ENCODE data around the gene SPATA17.
"Not testable (repeated sequence)": the region's sequence is repeated elsewhere in the genome, so short reads cannot be mapped to it uniquely, and the experiment has no call there.

Gene SPATA17

GRCh38 chr1:217681806-217682205 lies 50.7 kb downstream of the SPATA17 start:
- no peak for DNase-seq (ENCODE audit: low spot score)

GRCh38 chr1:217687511-217687910 lies 56.4 kb downstream of the SPATA17 start:
- DNase-seq (ENCODE audit: low spot score), result no peak

GRCh38 chr1:217696140-217696539 lies 65.0 kb downstream of the SPATA17 start:
- not testable (repeated sequence) for DNase-seq (ENCODE audit: low spot score)

- no peak for DNase-seq (ENCODE audit: low spot score)
Measured at GRCh38 chr1:217703326-217703725, 72.2 kb downstream of the SPATA17 start.

DNA sequence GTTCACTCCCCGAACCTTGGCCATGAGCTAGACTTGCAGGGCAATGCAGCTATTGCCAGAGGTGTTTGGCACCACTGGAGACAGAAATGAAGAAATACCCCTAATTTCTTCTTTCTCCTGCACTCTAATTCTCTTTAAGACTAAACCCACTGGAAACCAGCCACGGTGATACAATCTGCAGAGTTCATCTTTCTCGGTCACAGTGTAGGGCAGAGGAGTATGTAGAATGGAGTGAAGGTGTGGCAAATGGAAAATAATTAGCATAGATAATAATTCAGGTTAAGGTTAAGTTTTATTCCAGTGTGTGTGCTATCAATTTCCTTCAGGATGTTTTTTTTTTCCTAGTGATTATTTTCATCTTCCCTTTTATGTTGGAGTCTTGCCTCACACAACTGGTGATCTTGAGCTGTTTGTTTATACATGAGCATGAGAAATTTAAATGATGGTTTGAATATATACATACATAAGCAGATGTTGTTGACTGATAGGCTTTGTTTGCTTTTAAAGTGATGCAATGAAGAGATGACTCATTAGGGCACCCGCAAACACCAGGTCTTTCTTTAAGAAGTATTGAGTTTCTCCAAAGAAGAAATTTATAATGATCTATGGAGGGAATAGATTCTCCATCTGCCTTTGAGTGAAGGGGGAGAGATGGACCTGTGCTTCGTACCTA lies 81.9 kb downstream of the SPATA17 start:
- no peak for DNase-seq (ENCODE audit: low spot score)

DNA sequence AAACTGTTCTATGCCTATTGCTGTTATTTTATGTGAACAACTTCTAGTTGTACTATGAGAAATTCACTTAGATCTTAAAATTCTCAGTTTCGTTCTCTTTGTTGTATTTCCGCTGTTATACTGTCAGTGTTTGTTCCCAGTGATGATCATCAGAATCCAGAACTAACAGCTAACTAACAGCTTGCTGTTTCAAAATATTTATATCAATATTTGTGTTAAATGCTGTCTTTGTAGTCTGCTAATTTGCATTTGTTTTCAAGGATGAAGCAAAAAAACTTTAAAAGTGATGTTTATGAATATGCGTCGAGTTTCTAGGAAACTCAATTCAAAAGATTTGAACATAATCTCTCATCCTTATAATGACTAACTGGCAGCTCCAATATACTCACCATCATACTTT lies 84.5 kb downstream of the SPATA17 start:
- DNase-seq (ENCODE audit: low spot score), result no peak

GRCh38 chr1:217717959-217718358 lies 86.8 kb downstream of the SPATA17 start:
- DNase-seq (ENCODE audit: low spot score), result no peak

DNA sequence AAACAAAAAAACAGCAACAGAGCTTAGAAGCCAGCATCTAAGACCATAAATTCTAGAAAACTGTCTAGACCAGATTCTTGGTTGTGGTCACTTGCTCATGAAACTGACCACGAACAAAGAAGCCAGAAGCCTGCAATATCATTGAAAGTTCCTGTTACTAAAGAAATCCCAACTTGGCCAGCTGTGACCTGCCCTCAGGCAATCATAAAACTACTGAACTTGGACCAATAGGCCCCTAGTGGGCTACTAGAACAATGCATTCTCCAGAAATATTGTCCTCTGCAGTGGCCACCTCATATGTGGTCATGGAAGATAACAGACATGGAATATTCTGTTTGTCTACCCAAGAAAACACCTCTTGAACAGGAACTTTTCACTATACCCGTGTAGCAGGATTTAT lies 87.7 kb downstream of the SPATA17 start:
- DNase-seq (ENCODE audit: low spot score), result peak; percentile 55

- DNase-seq (ENCODE audit: low spot score), result no peak
Measured at GRCh38 chr1:217721692-217722091, 90.5 kb downstream of the SPATA17 start.

DNA sequence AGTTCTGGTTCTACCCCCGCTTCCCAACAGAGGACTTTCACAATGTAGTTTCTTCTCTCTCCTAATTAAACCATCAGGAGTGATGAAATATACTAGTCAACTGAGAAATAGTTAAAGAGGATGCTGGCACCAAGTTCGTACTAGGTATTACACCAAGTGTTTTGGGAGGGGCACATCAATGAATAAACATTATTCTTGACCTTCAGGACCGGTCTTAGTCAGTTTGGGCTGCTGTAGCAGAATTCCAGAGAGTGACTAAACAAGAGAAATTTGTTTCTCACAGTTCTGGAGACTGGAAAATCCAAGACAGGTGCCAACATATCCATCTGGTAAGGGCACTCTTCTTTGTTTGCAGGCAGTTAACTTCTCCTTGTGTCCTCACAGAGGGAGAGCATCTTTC lies 103.8 kb downstream of the SPATA17 start:
- DNase-seq (ENCODE audit: low spot score), result no peak

DNA sequence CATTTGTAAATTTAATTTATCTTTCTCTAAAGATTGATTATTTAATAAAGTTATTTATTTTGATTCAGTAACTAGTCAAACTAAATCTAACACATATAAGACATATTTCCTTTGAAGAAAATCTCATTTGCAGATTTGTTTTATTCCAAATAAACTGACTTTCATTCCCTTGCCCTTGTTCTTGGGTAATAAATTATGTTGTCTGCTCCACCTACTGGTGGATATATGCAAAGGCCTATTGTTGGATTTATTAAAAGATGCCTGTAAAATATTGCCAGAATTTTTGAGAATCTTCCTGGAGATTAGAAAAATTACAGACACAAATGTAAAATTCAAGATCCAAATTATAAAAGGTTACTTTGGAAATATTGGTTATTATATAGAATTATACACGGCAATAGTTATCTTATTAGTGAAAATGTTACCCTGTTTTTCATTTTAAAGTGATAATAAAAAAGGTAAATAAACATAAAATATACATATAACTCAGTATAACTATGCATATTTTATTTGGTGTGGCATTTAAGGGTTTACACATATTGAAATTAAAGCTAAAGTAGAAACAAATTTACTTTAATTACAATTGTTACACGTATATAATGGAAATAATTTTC lies 116.1 kb downstream of the SPATA17 start:
- DNase-seq (ENCODE audit: low spot score), result peak; percentile 10

- no peak for DNase-seq (ENCODE audit: low spot score)
Measured at GRCh38 chr1:217769768-217770167, 138.6 kb downstream of the SPATA17 start.

GRCh38 chr1:217770918-217771317 lies 139.8 kb downstream of the SPATA17 start:
- no peak for DNase-seq (ENCODE audit: low spot score)

GRCh38 chr1:217776693-217777092 lies 145.5 kb downstream of the SPATA17 start:
- no peak for DNase-seq (ENCODE audit: low spot score)

- DNase-seq (ENCODE audit: low spot score), result no peak
Measured at GRCh38 chr1:217781056-217781455, 149.9 kb downstream of the SPATA17 start.

GRCh38 chr1:217791091-217791490 lies 159.9 kb downstream of the SPATA17 start:
- no peak for DNase-seq (ENCODE audit: low spot score)

DNA sequence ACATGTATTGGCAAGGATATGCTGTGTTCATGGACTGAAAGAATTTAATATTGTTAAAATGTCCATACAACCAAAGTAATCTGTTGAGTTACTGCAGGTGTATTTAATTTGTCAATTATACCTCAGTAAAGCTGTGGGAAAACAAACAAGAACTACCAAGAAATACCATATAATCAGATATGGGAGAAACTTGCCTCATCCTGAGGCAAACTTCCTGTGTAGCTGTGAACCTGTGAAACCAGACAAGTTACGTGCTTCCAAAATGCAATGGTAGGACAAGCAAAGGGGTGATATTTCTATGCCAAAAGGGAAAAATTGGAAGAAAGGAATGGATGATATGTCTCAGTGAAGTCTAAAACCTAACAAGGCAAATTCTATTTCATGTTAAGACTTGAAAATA lies 174.6 kb downstream of the SPATA17 start:
- no peak for DNase-seq (ENCODE audit: low spot score)

DNA sequence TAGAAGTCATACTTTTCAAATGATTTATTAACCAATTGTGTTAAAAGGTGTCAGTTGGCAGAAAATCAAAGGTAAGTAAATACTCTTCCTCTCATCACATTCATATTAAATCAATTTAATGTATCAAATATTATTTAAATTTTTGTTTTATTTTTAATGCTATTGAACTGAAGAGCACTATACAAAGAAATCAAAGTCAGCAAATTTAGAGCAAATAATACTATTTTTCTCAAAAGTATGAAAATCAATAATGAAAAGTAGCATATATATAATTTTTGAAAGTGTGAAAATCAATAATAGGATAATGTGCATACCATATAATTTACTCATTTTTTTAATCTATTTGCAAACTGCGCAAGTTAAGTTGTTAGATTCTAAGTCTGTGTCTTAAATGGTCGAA lies 181.0 kb downstream of the SPATA17 start:
- no peak for DNase-seq (ENCODE audit: low spot score)

DNA sequence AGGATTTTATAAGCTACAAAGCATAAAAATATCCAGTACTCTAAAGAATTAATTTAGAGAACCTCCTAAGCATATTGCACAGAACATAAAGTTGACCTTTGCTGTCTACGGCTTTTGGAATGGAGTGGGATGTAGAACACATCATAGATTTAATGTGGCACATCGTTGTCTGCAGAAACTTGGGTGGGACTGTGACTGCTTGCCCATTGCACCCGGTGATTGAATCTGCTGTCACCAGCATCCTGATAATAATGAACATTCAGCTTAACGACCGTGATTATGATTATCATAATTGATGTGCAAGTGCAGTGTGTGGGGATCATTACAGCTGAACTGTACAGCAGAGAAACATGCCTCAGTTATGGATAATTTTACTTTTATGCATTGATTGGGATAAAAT lies 181.9 kb downstream of the SPATA17 start:
- DNase-seq (ENCODE audit: low spot score), result no peak

DNA sequence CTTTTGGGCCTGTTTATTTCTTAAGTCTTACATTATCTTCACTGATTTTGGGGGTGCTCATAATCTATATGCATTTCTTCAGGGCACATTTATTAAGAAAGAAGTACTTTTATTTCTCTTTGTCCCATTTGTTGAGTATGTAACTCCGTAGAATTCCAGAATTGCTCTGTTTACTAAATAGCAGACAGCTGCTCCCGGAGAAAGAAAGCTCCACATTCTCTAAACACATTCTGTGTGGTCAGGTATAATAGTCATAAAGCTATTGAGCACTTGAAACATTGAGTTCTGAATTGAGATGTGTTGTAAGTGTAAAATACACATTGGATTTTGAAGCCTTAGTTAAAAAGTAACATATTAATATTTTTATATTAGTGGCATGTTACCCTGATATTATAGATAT lies 206.5 kb downstream of the SPATA17 start:
- DNase-seq (ENCODE audit: low spot score), result no peak

DNA sequence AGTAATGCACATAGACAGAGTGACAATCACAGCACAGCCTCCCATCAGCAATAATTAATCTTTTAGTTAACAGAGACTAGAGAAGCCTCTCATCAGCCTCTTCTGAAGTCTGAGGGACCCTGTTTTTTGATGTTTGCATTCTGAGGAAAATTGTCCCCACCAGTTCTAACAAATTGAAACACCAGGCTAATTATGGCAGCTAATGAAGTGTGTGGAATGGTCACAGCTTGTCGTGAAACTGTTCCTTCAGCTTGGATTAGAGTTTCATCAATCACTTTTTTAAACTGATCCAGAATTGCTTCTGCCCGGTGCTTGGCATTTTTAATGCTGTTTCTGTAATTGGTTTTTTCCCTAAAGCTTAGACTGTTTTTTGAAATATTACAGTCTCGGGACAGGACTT lies 208.0 kb downstream of the SPATA17 start:
- DNase-seq (ENCODE audit: low spot score), result no peak

- no peak for DNase-seq (ENCODE audit: low spot score)
Measured at GRCh38 chr1:217846733-217847132, 215.6 kb downstream of the SPATA17 start.

- no peak for DNase-seq (ENCODE audit: low spot score)
Measured at GRCh38 chr1:217847643-217848042, 216.5 kb downstream of the SPATA17 start.

All from HuH-7 (cell line).